Mesothelial cell of epicardium (in vitro differentiated cells): ENCODE data around the gene LRGUK. TPM values are rescaled to one million over a fixed set of nuclear protein-coding genes. Genes with fewer than 3 reads are reported as not detected.

Experiments used
- DNase-seq, 2 experiments: peaks; one replicate each; pipeline ENCODE4 v3.0.0; 2021; ENCODE audit warnings: low spot score in 2 of 2; ENCODE audit not compliant: unreplicated experiment in 2 of 2
- H3K27ac Mint-ChIP-seq: 2 replicates; pipeline ENCODE4 v1.8.0; 2021; ENCODE audit warnings: mixed read lengths
- H3K27me3 Mint-ChIP-seq: 2 replicates; pipeline ENCODE4 v1.8.0; 2021; ENCODE audit warnings: low read depth, mixed read lengths
- H3K36me3 Mint-ChIP-seq: 2 replicates; pipeline ENCODE4 v1.8.0; 2021; ENCODE audit warnings: mixed read lengths
- H3K4me1 Mint-ChIP-seq: 2 replicates; pipeline ENCODE4 v1.8.0; 2021; ENCODE audit warnings: mixed read lengths
- H3K4me3 Mint-ChIP-seq: 2 replicates; pipeline ENCODE4 v1.8.0; 2021; ENCODE audit warnings: mild to moderate bottlenecking, moderate library complexity, mixed read lengths
- H3K9me3 Mint-ChIP-seq: 2 replicates; pipeline ENCODE4 v1.8.0; 2021; ENCODE audit warnings: mixed read lengths
- total RNA-seq: library from RNA; stranded (reverse); gene quantifications from 3 replicates; pipeline ENCODE4 v1.2.1, GENCODE V29; 2021
- TF ChIP-seq, protein P1 (sequence below): fragments of 200-600 bp; sonication (generic); IDR thresholded peaks from one replicate; pipeline ENCODE4 v1.5.0; 2021; ENCODE audit warnings: antibody characterized with exemption; ENCODE audit not compliant: unreplicated experiment

Gene LRGUK
- total RNA-seq, 1 donor from 2014 or later = 0.96 TPM

DNA sequence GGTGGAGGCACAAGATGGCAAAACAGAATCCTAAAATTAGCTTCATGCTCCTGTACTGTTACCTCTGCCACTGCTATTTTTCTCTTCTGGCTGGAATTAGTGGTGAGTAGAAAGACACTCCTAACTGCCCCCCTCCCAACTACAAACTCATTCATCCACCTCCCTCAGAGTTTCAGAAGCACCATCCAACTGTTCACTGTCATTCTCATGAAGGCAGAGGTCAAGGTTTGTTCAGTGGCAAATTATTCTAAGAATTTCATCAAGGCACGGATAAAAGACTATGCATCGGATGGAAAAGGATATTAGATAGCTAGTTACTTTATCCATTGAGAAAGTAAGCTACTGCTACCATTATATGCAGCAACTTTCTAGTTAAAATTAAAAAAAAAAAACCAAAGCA, 59.7 kb downstream of the LRGUK start:
- no peaks in the 10 kb centered on the region for H3K9me3 Mint-ChIP-seq
- TF ChIP-seq, protein P1, sequence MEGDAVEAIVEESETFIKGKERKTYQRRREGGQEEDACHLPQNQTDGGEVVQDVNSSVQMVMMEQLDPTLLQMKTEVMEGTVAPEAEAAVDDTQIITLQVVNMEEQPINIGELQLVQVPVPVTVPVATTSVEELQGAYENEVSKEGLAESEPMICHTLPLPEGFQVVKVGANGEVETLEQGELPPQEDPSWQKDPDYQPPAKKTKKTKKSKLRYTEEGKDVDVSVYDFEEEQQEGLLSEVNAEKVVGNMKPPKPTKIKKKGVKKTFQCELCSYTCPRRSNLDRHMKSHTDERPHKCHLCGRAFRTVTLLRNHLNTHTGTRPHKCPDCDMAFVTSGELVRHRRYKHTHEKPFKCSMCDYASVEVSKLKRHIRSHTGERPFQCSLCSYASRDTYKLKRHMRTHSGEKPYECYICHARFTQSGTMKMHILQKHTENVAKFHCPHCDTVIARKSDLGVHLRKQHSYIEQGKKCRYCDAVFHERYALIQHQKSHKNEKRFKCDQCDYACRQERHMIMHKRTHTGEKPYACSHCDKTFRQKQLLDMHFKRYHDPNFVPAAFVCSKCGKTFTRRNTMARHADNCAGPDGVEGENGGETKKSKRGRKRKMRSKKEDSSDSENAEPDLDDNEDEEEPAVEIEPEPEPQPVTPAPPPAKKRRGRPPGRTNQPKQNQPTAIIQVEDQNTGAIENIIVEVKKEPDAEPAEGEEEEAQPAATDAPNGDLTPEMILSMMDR = no peak
- H3K4me3 Mint-ChIP-seq = no peak overlapping the region
- H3K27ac Mint-ChIP-seq = no peak overlapping the region
- no peaks in the 10 kb centered on the region for H3K4me1 Mint-ChIP-seq
- peaks cover 7% of the 10 kb centered on the region for H3K27me3 Mint-ChIP-seq
- DNase-seq = no peak
- H3K36me3 Mint-ChIP-seq = no peaks in the 10 kb centered on the region

DNA sequence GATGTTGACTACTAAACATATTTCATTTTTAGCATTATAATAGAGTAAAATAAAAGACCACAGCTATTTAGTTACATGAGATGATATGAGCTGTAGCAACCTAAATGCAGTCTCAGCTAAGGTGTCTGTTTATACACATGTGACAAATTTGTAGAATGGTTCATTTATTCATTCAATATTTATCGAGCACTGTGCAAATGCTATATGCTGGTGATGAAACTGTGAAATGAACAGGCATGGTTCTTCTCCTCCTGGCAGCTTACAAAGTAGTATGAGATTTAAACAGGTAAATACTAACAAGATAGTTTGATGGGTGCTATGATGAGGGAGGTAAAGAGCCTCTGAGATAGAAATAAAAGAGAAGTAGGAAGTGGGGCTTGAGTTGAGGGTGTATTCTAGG, 60.8 kb downstream of the LRGUK start:
- Mint-ChIP-seq H3K27ac (no peak overlapping the region), H3K27me3 (peaks cover 7% of the 10 kb centered on the region), H3K4me3 (no peak overlapping the region), H3K9me3 (no peaks in the 10 kb centered on the region), H3K36me3 (no peaks in the 10 kb centered on the region), H3K4me1 (no peaks in the 10 kb centered on the region)
- TF ChIP-seq, protein P1 = no peak
- DNase-seq = no peak

DNA sequence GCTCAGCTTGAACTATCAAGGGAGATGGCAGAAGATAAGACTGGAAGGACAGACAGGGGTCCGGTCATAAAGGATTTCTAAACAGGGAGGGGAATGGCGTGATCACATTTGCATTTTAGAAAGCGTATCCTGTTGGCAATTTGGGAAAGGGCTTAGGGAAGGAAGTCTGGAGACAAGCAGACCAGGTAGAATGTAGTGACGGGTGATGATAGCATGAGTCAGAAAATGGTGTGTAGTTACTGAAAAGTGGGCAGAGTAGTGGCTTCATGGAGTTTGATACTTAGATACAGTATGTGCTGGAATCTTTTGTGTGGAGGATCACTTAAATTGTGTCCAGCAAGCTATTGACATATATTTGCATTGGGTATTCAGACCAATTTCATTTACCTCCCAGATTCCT, 61.2 kb downstream of the LRGUK start:
- no peak overlapping the region for H3K4me3 Mint-ChIP-seq
- H3K27me3 Mint-ChIP-seq = peaks cover 7% of the 10 kb centered on the region
- H3K9me3 Mint-ChIP-seq = no peaks in the 10 kb centered on the region
- TF ChIP-seq, protein P1 = no peak
- no peak for DNase-seq
- no peak overlapping the region for H3K27ac Mint-ChIP-seq
- H3K4me1 Mint-ChIP-seq = no peaks in the 10 kb centered on the region
- no peaks in the 10 kb centered on the region for H3K36me3 Mint-ChIP-seq

DNA sequence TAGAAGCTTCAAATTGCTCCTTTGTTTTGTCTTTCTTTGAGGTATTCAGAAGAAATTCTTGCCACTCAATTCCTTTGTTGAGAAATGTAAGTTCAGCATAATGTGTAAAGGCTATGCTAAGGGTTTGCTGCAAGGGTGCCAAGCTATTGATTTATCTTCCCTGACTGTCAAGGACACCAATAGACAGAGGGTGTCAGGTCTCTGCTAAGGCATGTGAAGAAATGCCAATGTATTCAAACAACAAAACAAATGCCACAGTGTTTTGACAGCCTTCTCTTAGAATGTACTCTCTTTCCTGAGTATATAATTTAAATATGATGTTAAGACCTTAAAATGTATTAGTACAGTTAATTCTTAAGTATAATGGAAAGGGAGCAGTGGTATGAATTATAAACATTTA, 62.4 kb downstream of the LRGUK start:
- no peak overlapping the region for H3K4me3 Mint-ChIP-seq
- H3K9me3 Mint-ChIP-seq = no peaks in the 10 kb centered on the region
- DNase-seq = no peak
- H3K36me3 Mint-ChIP-seq = no peaks in the 10 kb centered on the region
- H3K27ac Mint-ChIP-seq = no peak overlapping the region
- H3K4me1 Mint-ChIP-seq = no peaks in the 10 kb centered on the region
- TF ChIP-seq, protein P1 = no peak
- peaks cover 5% of the 10 kb centered on the region for H3K27me3 Mint-ChIP-seq

DNA sequence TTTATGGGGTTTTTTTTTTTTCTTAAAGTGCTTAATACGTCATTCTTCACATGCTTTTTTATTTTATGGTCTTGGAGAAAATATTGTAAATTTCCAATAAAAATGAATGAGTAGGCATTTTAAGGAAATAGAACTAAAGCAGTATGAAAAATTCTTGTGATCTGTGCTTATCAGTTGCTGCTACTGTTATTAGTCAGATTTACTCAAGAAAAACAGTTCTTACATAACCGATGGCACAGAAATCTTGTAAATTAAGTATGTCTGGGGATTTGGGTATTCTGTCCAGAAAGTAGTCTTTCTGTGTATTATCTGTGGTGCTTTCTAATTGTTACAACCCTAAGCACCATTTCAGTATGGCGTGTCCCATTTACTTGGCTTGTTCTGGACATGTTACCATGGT, 64.7 kb downstream of the LRGUK start:
- TF ChIP-seq, protein P1 = no peak
- Mint-ChIP-seq H3K27ac (no peak overlapping the region), H3K27me3 (peaks cover 5% of the 10 kb centered on the region), H3K4me3 (no peak overlapping the region), H3K4me1 (no peaks in the 10 kb centered on the region), H3K36me3 (no peaks in the 10 kb centered on the region), H3K9me3 (no peaks in the 10 kb centered on the region)
- no peak for DNase-seq

DNA sequence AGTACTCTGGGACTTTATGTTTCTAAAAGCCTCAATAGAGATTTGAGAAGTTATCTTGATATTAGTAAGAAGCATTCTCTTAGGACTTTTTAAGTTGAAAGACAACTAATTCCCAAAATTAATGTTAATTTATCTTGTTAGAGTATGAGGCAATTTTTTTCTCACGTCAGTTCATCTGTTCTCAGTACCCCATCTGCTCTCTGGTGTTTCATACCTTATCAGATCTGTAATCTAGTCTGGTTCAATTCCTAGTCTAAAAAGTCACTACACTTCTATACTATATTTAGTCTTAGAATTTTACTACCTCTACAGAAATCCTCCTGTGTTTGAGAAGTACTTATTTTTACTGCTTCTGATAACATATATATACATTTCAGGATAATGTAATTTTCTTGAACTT, 66.1 kb downstream of the LRGUK start:
- no peaks in the 10 kb centered on the region for H3K4me1 Mint-ChIP-seq
- DNase-seq = no peak
- H3K36me3 Mint-ChIP-seq = no peaks in the 10 kb centered on the region
- no peak overlapping the region for H3K27ac Mint-ChIP-seq
- TF ChIP-seq, protein P1 = no peak
- H3K9me3 Mint-ChIP-seq = no peaks in the 10 kb centered on the region
- no peak overlapping the region for H3K4me3 Mint-ChIP-seq
- peaks cover 3% of the 10 kb centered on the region for H3K27me3 Mint-ChIP-seq
